ENCODE data around the gene ATRN. TPM values are rescaled to one million over a fixed set of nuclear protein-coding genes. Genes with fewer than 3 reads are reported as not detected.
"Not testable (repeated sequence)": the region's sequence is repeated elsewhere in the genome, so short reads cannot be mapped to it uniquely, and the experiment has no call there.

The ATRN gene
- total and polyA plus RNA-seq, 4 donors = 8.4 to 104 (median 46.0) TPM

DNA sequence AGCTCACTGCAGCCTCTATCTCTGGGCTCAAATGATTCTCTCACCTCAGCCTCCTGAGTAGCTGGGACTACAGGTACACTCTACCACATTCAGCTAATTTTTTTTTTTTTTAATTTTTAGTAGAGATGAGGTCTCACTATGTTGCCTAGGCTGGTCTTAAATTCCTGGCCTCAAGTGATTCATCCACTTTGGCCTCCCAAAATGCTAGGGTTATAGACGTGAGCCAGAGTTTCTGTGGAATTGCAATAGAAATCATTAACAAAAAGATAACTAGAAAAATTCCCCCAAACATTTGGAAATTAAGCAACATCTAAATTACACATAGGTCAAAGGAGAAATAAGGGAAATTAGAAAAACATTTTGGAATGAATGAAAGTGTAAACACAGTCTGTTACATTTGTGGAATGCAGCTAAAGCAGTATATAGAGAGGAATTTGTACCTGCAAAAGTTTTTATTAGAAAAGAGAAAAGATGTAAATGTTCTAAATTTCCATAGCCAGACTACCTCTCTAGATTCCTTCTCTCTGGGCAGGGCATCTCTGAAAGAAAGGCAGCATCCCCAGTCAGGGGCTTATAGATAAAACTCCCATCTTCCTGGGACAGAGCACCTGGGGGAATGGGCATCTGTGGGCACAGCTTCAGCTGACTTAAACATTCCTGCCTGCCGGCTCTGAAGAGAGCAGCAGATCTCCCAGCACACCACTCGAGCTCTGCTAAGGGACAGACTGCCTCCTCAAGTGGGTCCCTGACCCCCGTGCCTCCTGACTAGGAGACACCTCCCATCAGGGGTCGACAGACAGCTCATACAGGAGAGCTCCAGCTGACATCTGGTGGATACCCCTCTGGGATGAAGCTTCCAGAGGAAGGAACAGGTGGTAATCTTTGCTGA is 51.3 kb downstream of the ATRN start:
- Histone ChIP-seq H3K27ac (ENCODE audit: low read depth in 1 of 2, low read length in 2 of 2) (no peak overlapping the region), H3K27me3 (ENCODE audit: control insufficient read depth in 4 of 4, insufficient read depth in 4 of 4, low read length in 3 of 4) (no peaks in the 10 kb centered on the region), H3K36me3 (ENCODE audit: control insufficient read depth in 4 of 4, insufficient read depth in 3 of 4, low read depth in 1 of 4, low read length in 3 of 4) (peaks cover 0 to 1% (median 0%) of the 10 kb centered on the region in 4 donors), H3K4me1 (ENCODE audit: control insufficient read depth in 4 of 4, insufficient read depth in 4 of 4, low read length in 3 of 4) (peaks cover 0 to 15% (median 9%) of the 10 kb centered on the region in 4 donors), H3K9me3 (ENCODE audit: control insufficient read depth in 4 of 4, low read length in 3 of 4) (no peaks in the 10 kb centered on the region), H3K4me3 (ENCODE audit: low read depth in 1 of 3, low read length in 3 of 3) (no peak overlapping the region), H3K9ac (ENCODE audit: low read depth in 1 of 2, low read length in 2 of 2) (no peak overlapping the region)
- WGBS = 86% methylated on average over 5 of the region's 5 CpGs
- DNase-seq (ENCODE audit: low spot score) = no peak
- TF ChIP-seq HNF4A (conservative IDR thresholded peaks at IDR 0.05) (peak; percentile 24 to 38), RXRA (IDR thresholded peaks at IDR 0.05) (peak in 1 of 2 donors; percentile 47)
- TF ChIP-seq, protein P1, sequence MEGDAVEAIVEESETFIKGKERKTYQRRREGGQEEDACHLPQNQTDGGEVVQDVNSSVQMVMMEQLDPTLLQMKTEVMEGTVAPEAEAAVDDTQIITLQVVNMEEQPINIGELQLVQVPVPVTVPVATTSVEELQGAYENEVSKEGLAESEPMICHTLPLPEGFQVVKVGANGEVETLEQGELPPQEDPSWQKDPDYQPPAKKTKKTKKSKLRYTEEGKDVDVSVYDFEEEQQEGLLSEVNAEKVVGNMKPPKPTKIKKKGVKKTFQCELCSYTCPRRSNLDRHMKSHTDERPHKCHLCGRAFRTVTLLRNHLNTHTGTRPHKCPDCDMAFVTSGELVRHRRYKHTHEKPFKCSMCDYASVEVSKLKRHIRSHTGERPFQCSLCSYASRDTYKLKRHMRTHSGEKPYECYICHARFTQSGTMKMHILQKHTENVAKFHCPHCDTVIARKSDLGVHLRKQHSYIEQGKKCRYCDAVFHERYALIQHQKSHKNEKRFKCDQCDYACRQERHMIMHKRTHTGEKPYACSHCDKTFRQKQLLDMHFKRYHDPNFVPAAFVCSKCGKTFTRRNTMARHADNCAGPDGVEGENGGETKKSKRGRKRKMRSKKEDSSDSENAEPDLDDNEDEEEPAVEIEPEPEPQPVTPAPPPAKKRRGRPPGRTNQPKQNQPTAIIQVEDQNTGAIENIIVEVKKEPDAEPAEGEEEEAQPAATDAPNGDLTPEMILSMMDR (IDR thresholded peaks at IDR 0.05; ENCODE audit: low read depth, low read length, missing input control) = no peak

- H3K27me3 ChIP-seq (ENCODE audit: control insufficient read depth in 4 of 4, insufficient read depth in 4 of 4, low read length in 3 of 4); H3K9ac ChIP-seq (ENCODE audit: low read depth in 1 of 2, low read length in 2 of 2); H3K36me3 ChIP-seq (ENCODE audit: control insufficient read depth in 4 of 4, insufficient read depth in 3 of 4, low read depth in 1 of 4, low read length in 3 of 4); H3K27ac ChIP-seq (ENCODE audit: low read depth in 1 of 2, low read length in 2 of 2); H3K4me3 ChIP-seq (ENCODE audit: low read depth in 1 of 3, low read length in 3 of 3); H3K9me3 ChIP-seq (ENCODE audit: control insufficient read depth in 4 of 4, low read length in 3 of 4); DNase-seq (ENCODE audit: low spot score): not testable (repeated sequence)
- peaks cover 0 to 15% (median 9%) of the 10 kb centered on the region in 4 donors for H3K4me1 ChIP-seq (ENCODE audit: control insufficient read depth in 4 of 4, insufficient read depth in 4 of 4, low read length in 3 of 4)
- 97% methylated on average over 5 of the region's 5 CpGs for WGBS
These were observed 53.9 kb downstream of the ATRN start for GRCh38 chr20:3524696-3525095.

DNA sequence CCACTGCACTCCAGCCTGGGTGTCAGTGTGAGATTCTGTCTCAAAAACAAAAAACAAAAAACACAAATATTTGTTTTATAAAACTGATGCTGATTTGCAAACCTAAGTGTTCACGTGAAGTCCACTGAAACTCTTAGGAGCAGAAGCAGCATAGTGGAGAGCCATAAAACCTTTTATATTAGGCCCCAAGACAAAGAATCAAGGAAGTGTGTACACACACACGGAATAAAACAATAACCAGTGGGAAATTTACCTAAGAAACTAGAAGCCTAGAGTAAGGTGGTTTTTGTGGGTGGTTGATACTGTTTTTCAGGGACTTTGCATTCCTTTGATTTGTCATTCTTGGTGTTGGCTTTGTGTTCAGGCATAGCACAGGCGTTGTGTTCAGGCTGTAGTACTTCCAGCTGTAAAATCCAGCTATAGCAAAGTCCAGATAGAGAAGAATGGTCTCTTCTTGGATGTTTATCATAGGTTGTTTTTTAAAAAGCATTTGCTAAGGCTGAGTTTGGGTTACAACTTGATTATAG is 61.3 kb downstream of the ATRN start:
- H3K27me3 ChIP-seq (ENCODE audit: control insufficient read depth in 4 of 4, insufficient read depth in 4 of 4, low read length in 3 of 4) = no peaks in the 10 kb centered on the region
- TF ChIP-seq TAF1 (conservative IDR thresholded peaks at IDR 0.05) (no peak), YY1 (IDR thresholded peaks at IDR 0.05) (no peak), GABPA (IDR thresholded peaks at IDR 0.05 in 1 of 2, conservative IDR thresholded peaks at IDR 0.05 in 1 of 2) (no peak), HNF4A (conservative IDR thresholded peaks at IDR 0.05) (no peak), RXRA (IDR thresholded peaks at IDR 0.05) (no peak), JUND (IDR thresholded peaks at IDR 0.05) (no peak), HNF4G (IDR thresholded peaks at IDR 0.05) (no peak)
- TF ChIP-seq, protein P2, sequence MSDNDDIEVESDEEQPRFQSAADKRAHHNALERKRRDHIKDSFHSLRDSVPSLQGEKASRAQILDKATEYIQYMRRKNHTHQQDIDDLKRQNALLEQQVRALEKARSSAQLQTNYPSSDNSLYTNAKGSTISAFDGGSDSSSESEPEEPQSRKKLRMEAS (IDR thresholded peaks at IDR 0.05) = no peak
- TF ChIP-seq, protein P3, sequence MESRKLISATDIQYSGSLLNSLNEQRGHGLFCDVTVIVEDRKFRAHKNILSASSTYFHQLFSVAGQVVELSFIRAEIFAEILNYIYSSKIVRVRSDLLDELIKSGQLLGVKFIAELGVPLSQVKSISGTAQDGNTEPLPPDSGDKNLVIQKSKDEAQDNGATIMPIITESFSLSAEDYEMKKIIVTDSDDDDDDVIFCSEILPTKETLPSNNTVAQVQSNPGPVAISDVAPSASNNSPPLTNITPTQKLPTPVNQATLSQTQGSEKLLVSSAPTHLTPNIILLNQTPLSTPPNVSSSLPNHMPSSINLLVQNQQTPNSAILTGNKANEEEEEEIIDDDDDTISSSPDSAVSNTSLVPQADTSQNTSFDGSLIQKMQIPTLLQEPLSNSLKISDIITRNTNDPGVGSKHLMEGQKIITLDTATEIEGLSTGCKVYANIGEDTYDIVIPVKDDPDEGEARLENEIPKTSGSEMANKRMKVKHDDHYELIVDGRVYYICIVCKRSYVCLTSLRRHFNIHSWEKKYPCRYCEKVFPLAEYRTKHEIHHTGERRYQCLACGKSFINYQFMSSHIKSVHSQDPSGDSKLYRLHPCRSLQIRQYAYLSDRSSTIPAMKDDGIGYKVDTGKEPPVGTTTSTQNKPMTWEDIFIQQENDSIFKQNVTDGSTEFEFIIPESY (IDR thresholded peaks at IDR 0.05) = no peak
- no peak for DNase-seq (ENCODE audit: low spot score)
- peaks cover 0 to 5% (median under 1%) of the 10 kb centered on the region in 4 donors for H3K36me3 ChIP-seq (ENCODE audit: control insufficient read depth in 4 of 4, insufficient read depth in 3 of 4, low read depth in 1 of 4, low read length in 3 of 4)
- no peaks in the 10 kb centered on the region for H3K9me3 ChIP-seq (ENCODE audit: control insufficient read depth in 4 of 4, low read length in 3 of 4)
- no peaks in the 10 kb centered on the region for H3K4me1 ChIP-seq (ENCODE audit: control insufficient read depth in 4 of 4, insufficient read depth in 4 of 4, low read length in 3 of 4)
- WGBS = 83% methylated on average over 3 of the region's 3 CpGs
- no peak overlapping the region for H3K9ac ChIP-seq (ENCODE audit: low read depth in 1 of 2, low read length in 2 of 2)
- H3K4me3 ChIP-seq (ENCODE audit: low read depth in 1 of 3, low read length in 3 of 3) = no peak overlapping the region
- H3K27ac ChIP-seq (ENCODE audit: low read depth in 1 of 2, low read length in 2 of 2) = no peak overlapping the region

GRCh38 chr20:3537733-3538132 is 66.9 kb downstream of the ATRN start:
- DNase-seq (ENCODE audit: low spot score); H3K9ac ChIP-seq (ENCODE audit: low read depth in 1 of 2, low read length in 2 of 2); H3K27ac ChIP-seq (ENCODE audit: low read depth in 1 of 2, low read length in 2 of 2); H3K27me3 ChIP-seq (ENCODE audit: control insufficient read depth in 4 of 4, insufficient read depth in 4 of 4, low read length in 3 of 4); H3K4me3 ChIP-seq (ENCODE audit: low read depth in 1 of 3, low read length in 3 of 3); H3K9me3 ChIP-seq (ENCODE audit: control insufficient read depth in 4 of 4, low read length in 3 of 4); H3K36me3 ChIP-seq (ENCODE audit: control insufficient read depth in 4 of 4, insufficient read depth in 3 of 4, low read depth in 1 of 4, low read length in 3 of 4): not testable (repeated sequence)
- peaks cover 4 to 21% (median 9%) of the 10 kb centered on the region in 4 donors for H3K4me1 ChIP-seq (ENCODE audit: control insufficient read depth in 4 of 4, insufficient read depth in 4 of 4, low read length in 3 of 4)
- 94% methylated on average over 1 of the region's 1 CpG for WGBS

All from liver (tissue), 9 donors.